ENCODE measurements around the gene PSMB8.

Gene PSMB8

DNA sequence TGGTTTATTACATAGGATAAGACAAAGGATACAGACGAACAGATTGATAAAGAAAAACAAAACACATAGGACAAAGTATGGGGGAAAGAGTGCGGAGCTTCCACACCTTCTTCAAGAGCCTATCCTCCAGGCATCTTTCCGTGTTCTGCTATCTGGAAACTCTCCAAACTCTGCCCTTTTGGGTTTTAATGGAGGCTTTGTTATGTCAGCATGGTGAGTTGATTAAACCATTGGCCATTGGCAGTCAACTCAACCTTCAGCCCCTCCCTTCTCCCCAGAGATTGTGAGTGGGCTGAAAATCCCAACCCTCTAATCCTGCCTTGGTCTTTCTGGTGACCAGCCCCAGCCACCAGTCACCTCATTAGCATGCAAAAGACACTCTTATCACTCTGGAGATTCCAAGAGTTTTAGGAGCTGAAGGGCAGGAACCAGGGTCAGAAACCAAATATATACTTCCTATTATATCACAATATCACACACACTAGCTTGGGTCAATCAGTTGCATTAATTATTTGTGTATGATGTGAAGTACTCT, 50.9 kb downstream of the PSMB8 start:
- no peak for DNase-seq (ENCODE audit: low read depth)

All from HS-27A (cell line).